CD4-positive, alpha-beta T cell treated with Interleukin-17A for 1 hour (primary cell): ENCODE measurements around the gene PTPRG.

Experiments used
- DNase-seq: peaks from one replicate; pipeline ENCODE4 v3.0.0-alpha.2; 2020

PTPRG gene

GRCh38 chr3:61908382-61908781, 347.0 kb downstream of the PTPRG start:
- no peak for DNase-seq

- no peak for DNase-seq
These were observed 349.4 kb downstream of the PTPRG start for GRCh38 chr3:61910732-61911131.

- DNase-seq: no peak
These were observed 350.8 kb downstream of the PTPRG start for GRCh38 chr3:61912158-61912557.

- DNase-seq: no peak
These were observed 352.3 kb downstream of the PTPRG start for GRCh38 chr3:61913701-61914100.

- no peak for DNase-seq
These were observed 352.9 kb downstream of the PTPRG start for GRCh38 chr3:61914276-61914675.

GRCh38 chr3:61915296-61915695, 353.9 kb downstream of the PTPRG start:
- DNase-seq: no peak

- DNase-seq: no peak
These were observed 358.0 kb downstream of the PTPRG start for GRCh38 chr3:61919371-61919770.

GRCh38 chr3:61922118-61922517, 360.7 kb downstream of the PTPRG start:
- no peak for DNase-seq

GRCh38 chr3:61924090-61924735, 362.8 kb downstream of the PTPRG start:
- DNase-seq: no peak

- no peak for DNase-seq
These were observed 363.6 kb downstream of the PTPRG start for GRCh38 chr3:61924991-61925390.

GRCh38 chr3:61925721-61926120, 364.4 kb downstream of the PTPRG start:
- no peak for DNase-seq

- no peak for DNase-seq
These were observed 365.6 kb downstream of the PTPRG start for GRCh38 chr3:61926923-61927322.

- DNase-seq: no peak
These were observed 366.0 kb downstream of the PTPRG start for GRCh38 chr3:61927332-61927731.

- DNase-seq: no peak
These were observed 366.7 kb downstream of the PTPRG start for GRCh38 chr3:61928039-61928438.

GRCh38 chr3:61928776-61929314, 367.5 kb downstream of the PTPRG start:
- no peak for DNase-seq

GRCh38 chr3:61929617-61930016, 368.2 kb downstream of the PTPRG start:
- DNase-seq: no peak

GRCh38 chr3:61932499-61932898, 371.1 kb downstream of the PTPRG start:
- DNase-seq: no peak

- no peak for DNase-seq
These were observed 372.6 kb downstream of the PTPRG start for GRCh38 chr3:61933798-61934504.

- DNase-seq: no peak
These were observed 373.1 kb downstream of the PTPRG start for GRCh38 chr3:61934505-61934871.

GRCh38 chr3:61935814-61936213, 374.4 kb downstream of the PTPRG start:
- DNase-seq: no peak

- DNase-seq: peak; percentile 0
These were observed 375.1 kb downstream of the PTPRG start for GRCh38 chr3:61936344-61936937.

GRCh38 chr3:61937477-61937876, 376.1 kb downstream of the PTPRG start:
- DNase-seq: no peak

- DNase-seq: no peak
These were observed 377.6 kb downstream of the PTPRG start for GRCh38 chr3:61938878-61939549.

- no peak for DNase-seq
These were observed 378.9 kb downstream of the PTPRG start for GRCh38 chr3:61940236-61940635.
